A549 treated with RU486 at 1 μM for 4 hours (cell line): ENCODE data around the gene RBM41. TPM values are rescaled to one million over a fixed set of nuclear protein-coding genes. Genes with fewer than 3 reads are reported as not detected.

ENCODE experiments used
- total RNA-seq: library from RNA; stranded (reverse); fragments of 200-300 nt; extraction: Qiagen RNA extraction; gene quantifications from 5 replicates; pipeline ENCODE4 v1.2.3, GENCODE V29; 2022; ENCODE audit warnings: low read depth

The RBM41 gene
- total RNA-seq = 8.5 to 13.4 TPM (median 10.7 TPM) in 5 replicates

DNA sequence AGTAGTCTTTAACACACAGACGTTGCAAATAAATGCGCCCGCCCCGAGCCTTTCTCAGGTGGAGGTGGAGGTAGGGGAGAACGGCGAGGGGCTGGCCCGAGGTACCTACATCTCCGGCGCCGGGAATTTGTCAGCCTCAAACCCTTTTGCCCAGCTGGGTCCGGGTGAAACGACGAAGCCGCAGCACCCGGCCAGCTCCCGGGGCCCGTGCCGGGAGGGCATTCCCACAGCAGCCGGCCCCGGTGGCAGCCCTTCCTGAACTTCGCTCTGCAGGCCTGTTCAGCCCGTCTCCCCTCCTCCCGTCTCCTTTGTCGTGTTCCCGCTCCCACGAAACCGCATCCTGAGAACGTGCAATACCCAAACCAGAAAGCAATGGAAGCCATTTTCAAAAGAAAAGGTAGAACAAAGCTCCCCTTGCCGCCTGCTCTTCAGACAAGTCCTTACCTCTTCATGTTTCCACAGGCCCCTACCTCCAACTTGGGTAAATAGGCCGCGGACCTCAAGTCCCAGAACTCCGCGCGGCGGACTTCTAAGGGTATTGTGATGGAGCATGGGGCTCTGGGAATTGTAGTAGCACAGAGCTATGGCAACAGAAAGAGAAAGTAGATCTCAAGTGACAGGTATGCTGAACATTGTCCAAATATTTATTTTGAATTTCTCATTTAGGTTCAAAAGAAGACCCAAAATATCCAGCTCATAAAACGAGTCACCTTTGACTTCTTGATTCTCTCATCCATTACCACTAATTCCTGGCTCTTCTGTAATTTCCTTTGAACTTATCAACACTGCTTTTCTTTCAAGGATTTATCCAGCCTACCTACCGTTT lies at the start of gene RBM41:
Gene RBM41, minus strand, starts transcription at position 501 of the 826 bp plus-strand sequence. Its CDS starts 49 bp downstream, at position 452.

Other genes starting within 250 kb of the RBM41 start
- gene RIPPLY1, start 215.5 kb downstream of the RBM41 start, total RNA-seq = 0.10 to 0.30 TPM (median 0.19 TPM) in 3 of 5 replicates, not detected in the others
- 7.6 to 9.9 TPM (median 8.4 TPM) in 5 replicates for gene CLDN2, start 198.4 kb downstream of the RBM41 start, total RNA-seq
- 34.6 to 53.6 TPM (median 39.0 TPM) in 5 replicates for gene MORC4, start 118.6 kb downstream of the RBM41 start, total RNA-seq
- gene NUP62CL, start 87.6 kb upstream of the RBM41 start, total RNA-seq = 14.1 to 22.2 TPM (median 17.0 TPM) in 5 replicates
- not detected in 5 replicates for gene DNAAF6, start 87.8 kb upstream of the RBM41 start, total RNA-seq